ENCODE data around the gene VSTM2B.

The VSTM2B gene

DNA sequence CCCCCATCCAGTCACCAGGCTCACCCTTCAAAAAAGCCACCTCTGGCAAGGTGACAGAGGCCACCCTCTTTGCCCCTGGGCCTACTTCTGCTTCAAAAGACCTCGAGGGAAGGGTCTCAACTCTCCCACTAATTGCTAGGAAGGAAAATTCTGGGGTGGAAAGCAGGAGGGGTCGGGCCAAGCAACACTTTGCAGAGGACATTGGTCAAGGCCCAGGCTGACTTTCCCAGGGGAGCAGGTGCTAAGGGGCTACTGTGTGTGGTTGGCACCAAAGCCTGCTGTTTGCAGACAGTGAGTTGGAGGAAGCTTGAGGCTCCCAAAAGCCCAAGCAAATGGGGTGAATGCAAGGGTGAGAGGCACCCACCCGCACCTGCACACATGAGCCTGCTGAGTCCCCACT lies 28.6 kb upstream of the VSTM2B start:
- no peak for DNase-seq

- no peak for DNase-seq
These were observed 27.9 kb upstream of the VSTM2B start for GRCh38 chr19:29497686-29498436.

DNA sequence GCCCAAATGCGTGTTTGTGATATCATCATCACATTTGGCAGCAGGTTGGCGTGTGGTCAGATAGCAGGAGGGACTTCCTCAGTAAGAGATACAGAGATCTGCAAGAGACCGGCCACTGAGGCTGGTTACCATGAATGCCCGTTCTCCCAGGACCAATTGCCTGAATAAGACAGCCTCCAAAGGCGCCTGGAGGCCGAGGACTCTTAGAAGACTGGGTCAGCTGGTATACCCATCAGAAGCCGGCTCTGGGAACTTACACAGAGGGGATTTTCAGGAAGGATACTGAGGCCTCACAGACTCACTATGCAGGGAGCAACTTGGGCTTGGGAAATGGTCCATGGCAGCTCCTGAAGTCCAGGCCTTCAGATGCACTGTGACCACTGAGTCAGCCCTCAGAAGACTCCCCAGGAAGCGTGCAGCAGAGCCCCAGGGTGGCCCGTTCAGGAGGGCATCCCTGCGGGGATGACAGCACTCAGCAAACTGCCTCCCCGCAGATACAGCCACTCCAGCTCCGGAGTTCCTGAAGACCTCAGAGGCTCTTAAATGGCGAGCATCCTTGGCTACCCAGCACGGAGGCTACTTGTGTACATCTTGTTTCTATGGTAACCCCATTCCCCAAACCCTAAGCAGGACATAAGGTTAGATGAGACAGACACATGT lies 26.4 kb upstream of the VSTM2B start:
- no peak for DNase-seq

DNA sequence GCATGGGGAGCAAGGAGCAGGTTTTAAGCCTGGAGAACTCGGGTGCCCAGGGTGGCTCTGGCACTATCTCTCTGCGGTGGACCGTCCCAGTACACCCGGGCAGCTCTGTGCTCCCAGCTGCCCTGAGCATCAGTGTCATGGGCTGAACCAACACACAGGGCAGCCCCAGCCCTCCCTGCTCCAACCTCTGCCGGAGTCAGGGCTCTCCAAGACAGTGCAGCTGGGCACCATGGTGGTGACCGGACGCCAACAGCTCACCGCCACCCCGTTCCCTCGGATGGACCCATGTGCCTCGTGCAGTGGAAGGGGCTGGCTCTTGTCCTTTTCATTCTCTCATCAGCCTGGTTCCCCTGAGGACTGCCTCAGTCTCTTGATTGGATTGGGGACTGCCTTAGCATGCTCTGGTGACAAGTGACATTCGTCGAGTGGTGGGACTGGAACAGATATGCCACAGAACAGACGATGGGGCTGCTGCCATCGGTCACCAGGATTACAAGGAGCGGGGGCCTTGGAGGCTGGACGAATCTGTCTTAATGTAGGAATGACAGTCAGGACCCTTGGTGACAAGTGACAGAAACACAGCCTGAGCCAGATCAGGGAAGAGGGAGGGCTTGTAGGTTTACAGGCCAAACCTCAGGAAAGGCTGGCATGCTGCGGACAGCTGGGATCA lies 25.7 kb upstream of the VSTM2B start:
- no peak for DNase-seq

DNA sequence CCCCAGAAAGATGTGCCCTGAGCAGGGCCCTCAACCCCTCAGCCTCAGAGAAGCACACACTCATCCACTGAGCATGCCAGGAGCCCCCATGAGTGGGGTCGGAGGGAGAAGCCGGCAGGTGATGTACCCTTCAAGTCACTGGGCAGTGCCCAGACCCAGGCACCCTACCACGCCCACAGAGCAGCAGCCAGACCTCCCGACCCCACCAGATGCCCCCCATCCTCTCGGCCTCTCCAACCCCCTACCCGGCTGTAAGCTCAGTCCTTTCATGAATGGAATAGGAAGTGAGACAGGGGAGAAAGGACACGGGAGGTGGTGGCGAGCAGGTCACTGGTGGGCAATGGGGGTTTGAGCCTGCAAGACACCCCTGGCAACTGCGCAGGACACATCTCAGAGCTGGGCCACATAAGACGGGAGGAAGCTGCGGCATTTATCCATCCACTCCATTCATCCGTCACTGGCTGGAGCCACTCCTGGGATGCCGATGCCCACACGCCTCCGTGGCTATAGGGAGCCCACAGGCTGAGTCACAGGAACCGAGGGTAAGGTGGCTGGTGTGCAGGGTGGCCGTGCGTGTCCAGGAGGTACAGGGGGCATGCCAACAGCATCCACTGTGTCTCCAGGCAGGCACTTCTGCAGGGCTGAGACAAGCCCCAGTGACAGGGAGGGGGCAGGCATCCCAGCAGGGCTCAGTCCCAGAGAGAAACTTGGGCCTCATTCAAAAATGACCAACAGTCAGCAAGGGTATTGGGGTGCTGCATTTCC lies 23.8 kb upstream of the VSTM2B start:
- no peak for DNase-seq

- DNase-seq, result no peak
These were observed 23.3 kb upstream of the VSTM2B start for GRCh38 chr19:29502581-29502850.

- no peak for DNase-seq
These were observed 22.5 kb upstream of the VSTM2B start for GRCh38 chr19:29503140-29503758.

DNA sequence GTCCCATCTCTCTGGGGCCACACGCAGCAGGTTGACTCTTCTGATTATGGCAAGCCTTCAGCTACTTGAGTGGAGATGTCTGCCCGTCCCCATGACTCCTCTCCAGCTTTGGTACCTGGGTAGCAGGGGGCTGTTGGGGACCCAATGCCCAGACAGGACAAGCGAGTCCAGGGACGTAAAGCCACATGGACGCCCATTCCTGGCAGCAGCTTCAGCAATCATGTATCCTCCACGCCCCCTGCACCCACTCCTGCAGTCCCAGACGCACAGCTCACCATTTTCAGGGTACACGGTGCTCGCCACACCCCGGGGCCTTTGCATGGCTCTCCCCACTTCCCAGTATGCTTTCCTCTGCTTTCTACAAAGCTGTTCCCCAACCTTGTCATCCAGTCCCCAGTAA lies 22.0 kb upstream of the VSTM2B start:
- DNase-seq, result no peak

- DNase-seq, result no peak
These were observed 21.3 kb upstream of the VSTM2B start for GRCh38 chr19:29504454-29504853.

DNA sequence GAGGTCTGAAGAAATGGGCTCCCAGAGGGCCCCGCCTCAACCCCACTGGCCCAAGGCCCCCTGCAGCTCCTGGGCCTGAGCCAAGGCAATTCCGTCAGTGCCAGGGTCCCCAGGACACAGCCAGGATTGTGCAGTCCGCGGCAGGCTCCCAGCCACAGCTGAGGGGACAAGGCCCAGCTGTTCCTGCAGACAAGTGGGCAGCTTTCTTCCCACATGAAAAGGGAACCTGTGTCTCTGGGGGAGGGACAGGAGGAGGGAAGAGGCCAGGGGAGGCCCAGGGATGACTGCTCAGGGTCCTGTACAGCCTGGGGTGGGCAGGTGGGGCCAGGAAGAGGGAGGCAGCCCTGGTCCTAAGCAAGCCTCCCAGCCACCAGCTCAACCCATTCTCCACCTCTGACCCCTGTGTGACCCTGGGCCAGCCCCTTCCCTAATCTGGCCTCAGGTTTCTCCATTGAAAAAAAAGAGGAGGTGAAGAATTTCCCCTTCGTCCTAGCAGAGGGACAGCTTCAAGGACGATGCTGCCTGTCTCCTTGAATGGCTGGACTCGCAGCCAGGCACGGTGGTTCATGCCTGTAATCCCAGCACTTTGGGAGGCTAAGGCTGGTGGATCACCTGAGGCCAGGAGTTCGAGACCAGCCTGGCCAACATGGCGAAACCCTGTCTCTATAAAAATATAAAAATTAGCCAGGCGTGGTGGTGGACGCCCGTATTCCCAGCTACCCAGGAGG lies 20.5 kb upstream of the VSTM2B start:
- no peak for DNase-seq

DNA sequence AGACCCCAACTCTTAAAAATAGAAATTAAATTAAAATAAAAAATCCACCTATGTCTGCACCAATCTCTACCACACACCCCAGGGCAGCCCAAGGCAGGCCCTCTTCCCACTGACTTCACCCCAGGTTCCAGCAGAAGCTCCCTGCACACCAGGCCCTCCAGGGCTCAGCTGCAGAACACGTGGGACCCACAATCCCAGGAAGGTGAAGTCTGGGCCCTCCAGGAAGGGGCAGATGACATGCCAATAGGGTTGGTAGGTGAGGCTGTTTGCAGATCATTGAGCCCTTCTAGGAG lies 19.2 kb upstream of the VSTM2B start:
- DNase-seq, result no peak

- no peak for DNase-seq
These were observed 18.5 kb upstream of the VSTM2B start for GRCh38 chr19:29507081-29507860.

- DNase-seq, result no peak
These were observed 17.6 kb upstream of the VSTM2B start for GRCh38 chr19:29508181-29508580.

DNA sequence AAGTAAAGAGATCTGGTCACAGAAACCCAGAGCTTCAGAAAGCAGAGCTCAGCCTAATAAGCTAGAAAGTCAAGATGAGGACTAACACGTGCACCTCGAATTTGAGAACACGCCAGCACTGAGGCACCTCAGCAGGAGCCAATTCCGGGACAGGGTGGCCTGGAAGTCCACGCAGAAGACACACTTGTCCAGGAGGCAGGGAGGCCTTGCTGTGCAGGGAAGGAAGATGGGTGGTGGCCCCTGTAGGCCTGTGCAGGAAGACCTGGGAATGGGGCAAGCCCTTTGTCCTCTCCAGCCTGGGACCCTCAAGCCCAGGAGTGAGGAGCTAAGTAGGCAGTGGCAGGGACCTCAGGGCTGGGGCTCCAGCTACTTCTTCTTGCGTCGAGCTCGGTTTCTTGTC lies 16.3 kb upstream of the VSTM2B start:
- no peak for DNase-seq

DNA sequence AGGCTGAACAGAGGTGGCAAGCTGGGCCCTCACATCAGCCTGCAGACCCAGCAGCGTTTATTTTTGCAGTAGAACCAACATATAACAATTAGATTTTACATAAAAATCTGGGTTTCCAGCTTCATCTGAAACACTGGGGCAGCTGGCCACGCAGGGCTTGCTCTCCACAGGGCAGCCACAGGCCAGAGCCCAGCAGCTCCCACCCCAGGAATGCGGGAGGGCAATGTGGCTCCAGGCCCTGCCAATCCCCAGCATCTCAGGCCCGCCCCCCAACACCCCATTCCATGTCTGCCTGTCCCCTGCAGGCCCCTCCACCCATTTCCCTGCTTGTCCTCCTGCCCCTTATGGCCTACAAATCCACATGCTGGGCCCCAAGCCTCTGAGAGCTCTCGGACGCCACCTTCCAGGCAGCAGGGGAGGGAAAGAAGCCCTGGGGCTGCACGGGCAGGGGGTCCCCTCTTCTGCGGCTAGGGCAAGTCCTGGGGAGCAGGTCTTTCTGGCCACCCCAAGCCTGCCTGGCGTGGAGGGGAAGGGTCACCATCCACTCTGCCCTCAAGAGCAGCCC lies 15.0 kb upstream of the VSTM2B start:
- no peak for DNase-seq

DNA sequence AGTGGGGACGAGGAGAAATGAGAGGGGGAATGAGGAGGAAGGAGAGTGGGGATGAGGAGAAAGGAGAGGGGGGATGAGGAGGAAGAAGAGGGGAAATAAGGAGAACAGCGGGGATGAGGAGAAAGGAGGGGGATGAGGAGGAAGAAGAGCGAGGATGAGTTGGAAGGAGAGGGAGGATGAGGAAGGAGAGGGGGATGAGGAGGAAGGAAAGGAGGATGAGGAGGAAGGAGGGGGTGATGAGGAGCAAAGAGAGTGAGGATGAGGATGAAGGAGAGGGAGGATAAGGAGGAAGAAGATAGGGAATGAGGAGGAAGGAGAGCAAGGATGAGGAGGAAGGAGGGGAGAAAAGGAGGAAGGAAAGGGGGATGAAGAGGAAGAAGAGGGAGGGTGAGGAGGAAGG lies 14.0 kb upstream of the VSTM2B start:
- no peak for DNase-seq

DNA sequence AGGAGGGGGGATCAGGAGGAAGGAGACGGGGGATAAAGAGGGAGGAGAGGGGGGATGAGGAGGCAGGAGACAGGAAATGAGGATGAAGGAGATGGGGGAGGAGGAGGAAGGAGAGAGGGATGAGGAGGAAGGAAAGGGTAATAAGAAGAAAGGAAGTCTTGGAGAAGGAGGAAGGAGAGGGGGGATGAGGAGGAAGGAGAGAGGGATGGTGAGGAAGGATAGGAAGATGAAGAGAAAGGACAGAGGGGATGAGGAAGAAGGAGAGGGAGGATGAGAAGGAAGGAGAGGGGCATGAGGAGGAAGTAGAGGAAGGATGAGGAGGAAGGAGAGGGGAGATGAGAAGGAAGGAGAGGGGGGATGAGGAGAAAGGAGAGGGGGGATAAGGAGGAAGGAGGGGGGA lies 13.0 kb upstream of the VSTM2B start:
- DNase-seq, result no peak

DNA sequence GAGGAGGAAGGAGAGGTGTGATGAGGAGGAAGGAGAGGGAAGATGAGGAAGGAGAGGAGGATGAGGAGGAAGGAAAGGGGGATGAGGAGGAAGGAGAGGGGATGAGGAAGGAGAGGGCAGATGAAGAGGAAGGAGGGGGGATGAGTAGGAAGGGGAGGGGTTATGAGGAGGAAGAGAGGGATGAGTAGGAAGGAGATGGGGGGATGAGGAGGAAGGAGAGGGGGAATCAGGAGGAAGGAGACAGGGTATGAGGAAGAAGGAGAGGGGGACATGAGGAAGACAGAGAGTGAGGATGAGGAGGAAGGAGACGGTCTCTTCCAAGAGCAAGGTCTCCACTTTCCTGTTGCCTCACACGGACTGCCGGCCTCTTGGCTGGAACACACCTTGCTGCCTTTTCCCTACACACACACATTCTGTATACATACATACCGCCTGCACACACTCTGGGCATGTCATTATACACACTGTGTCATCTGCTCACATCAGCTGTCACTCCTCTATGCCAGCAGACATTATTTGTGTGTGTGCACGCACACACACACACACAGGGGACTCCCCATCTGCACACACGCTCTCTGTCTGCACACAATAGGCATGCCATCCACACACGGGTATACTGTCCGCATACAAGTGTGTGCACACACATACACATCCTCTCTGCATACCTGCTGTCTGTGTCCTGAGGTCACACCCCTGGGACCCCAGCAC lies 11.1 kb upstream of the VSTM2B start:
- DNase-seq, result no peak

- DNase-seq, result no peak
These were observed 10.6 kb upstream of the VSTM2B start for GRCh38 chr19:29515233-29515619.

DNA sequence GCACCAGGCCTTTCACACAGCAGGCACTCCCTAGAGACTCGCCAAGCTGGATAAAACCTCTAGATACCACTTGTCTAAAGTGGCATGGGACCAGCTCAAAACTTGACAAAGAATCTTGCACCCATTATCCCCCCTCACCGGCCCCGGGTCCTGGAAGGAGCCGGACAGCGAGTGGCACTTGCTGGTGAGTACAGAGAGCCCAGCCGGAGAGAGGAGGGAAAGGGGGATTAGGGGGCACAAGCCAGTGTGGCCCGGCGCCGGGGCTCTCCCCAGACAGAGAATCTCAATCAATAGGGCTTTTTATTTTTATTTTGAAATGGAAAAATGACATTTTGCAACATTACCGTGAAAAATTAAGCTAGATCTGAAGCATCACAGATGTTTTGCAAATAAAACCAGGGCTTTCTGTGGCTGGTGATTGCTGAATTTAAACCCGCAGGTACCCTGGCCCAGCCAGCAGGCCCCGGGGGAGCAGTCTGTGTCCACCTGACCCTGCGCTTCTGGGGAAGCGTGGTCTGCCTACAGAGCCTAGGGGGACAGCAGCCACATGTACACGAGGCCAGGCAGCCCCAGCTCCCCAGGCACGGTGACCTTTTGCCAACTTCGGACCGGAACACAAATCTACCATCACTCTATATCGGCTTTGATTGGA lies 10.0 kb upstream of the VSTM2B start:
- no peak for DNase-seq

DNA sequence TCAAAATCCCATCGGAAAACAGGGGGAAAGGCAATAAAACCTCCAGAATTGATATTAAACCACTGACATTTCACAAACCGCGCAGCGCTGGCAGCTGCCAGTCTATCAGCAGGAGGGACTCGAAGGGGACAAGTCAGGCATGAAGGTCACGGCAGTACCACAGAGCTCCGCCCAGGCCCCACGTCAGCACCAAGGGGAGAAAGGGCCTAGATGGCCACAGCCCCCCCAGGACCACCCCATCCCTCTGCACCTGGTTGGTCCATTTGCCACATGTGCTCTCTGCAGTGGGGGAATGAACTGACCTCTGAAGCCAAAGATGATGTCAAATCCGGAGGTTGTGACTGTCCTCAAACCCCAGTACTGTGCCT lies 9.5 kb upstream of the VSTM2B start:
- no peak for DNase-seq

All from 8988T (cell line).